Stimulated activated CD8-positive, alpha-beta memory T cell treated with anti-CD3 and anti-CD28 coated beads, Interleukin-4, amount 100 ng/mL, for 24 hours (primary cell): Measurements from ENCODE around the gene MATN1.

Source experiments
- DNase-seq: peaks from one replicate; pipeline ENCODE4 v3.0.0-alpha.2; 2020; ENCODE audit warnings: low read depth

MATN1 gene

GRCh38 chr1:30718091-30718635 lies 5.2 kb downstream of the MATN1 start:
- peak; percentile 99 for DNase-seq

GRCh38 chr1:30716646-30717045 lies 6.7 kb downstream of the MATN1 start:
- no peak for DNase-seq

- no peak for DNase-seq
Measured at GRCh38 chr1:30715886-30716285, 7.5 kb downstream of the MATN1 start.

GRCh38 chr1:30715216-30715615 lies 8.2 kb downstream of the MATN1 start:
- no peak for DNase-seq

GRCh38 chr1:30714536-30715090 lies 8.8 kb downstream of the MATN1 start:
- no peak for DNase-seq

- DNase-seq = no peak
Measured at GRCh38 chr1:30714025-30714424, 9.4 kb downstream of the MATN1 start.

GRCh38 chr1:30713311-30713710 lies 10.1 kb downstream of the MATN1 start:
- no peak for DNase-seq

- DNase-seq = no peak
Measured at GRCh38 chr1:30712583-30712982, 10.8 kb downstream of the MATN1 start.

- DNase-seq = no peak
Measured at GRCh38 chr1:30710407-30710806, 13.0 kb downstream of the MATN1 start.

GRCh38 chr1:30708361-30708728 lies 15.0 kb downstream of the MATN1 start:
- no peak for DNase-seq

GRCh38 chr1:30707412-30708360 lies 15.7 kb downstream of the MATN1 start:
- DNase-seq = peak; percentile 50

GRCh38 chr1:30706528-30706927 lies 16.9 kb downstream of the MATN1 start:
- DNase-seq = no peak

- no peak for DNase-seq
Measured at GRCh38 chr1:30705698-30706097, 17.7 kb downstream of the MATN1 start.

GRCh38 chr1:30704765-30705509 lies 18.4 kb downstream of the MATN1 start:
- no peak for DNase-seq

- no peak for DNase-seq
Measured at GRCh38 chr1:30704271-30704670, 19.1 kb downstream of the MATN1 start.

GRCh38 chr1:30702823-30703222 lies 20.6 kb downstream of the MATN1 start:
- no peak for DNase-seq

- DNase-seq = no peak
Measured at GRCh38 chr1:30701258-30701633, 22.1 kb downstream of the MATN1 start.

- no peak for DNase-seq
Measured at GRCh38 chr1:30700528-30701257, 22.7 kb downstream of the MATN1 start.

- DNase-seq = no peak
Measured at GRCh38 chr1:30699762-30700161, 23.6 kb downstream of the MATN1 start.

GRCh38 chr1:30698401-30698981 lies 24.9 kb downstream of the MATN1 start:
- no peak for DNase-seq

- no peak for DNase-seq
Measured at GRCh38 chr1:30697571-30698376, 25.6 kb downstream of the MATN1 start.
